ENCODE measurements around the gene ARG1.

DNA sequence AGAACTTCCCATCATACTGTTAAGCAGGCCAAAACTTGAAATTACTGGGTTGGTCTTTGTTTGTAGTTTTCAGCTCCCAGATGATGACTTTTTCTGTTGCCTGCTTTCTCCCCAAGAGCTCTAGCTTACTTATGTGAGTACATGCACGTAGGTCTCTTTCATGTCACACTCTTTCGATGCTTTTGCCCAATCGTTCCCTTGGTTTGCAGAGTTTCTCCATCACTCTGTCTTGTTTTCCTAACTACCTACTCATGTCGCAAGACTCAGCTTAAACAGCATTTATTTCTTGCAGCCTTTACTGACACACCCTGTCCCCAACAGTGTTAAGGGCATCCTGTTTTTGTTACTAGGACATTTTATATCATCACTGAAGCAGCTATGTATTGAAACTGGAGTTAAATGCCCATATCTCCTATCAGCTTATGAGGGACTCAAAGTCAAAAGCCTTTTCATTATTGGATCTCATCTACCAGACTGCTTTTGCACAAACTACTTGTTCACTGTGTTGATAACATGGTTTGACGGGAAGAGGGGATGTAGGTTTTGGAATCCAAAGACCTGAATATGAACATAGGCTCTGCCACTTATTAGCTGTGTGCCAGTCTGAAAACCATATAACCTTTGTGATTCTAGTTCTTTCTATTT lies 2.9 kb downstream of the ARG1 start:
- TF ChIP-seq EZH2phosphoT487 (IDR thresholded peaks at IDR 0.05; ENCODE audit: low read depth) = no peak
- TF ChIP-seq, protein P1, sequence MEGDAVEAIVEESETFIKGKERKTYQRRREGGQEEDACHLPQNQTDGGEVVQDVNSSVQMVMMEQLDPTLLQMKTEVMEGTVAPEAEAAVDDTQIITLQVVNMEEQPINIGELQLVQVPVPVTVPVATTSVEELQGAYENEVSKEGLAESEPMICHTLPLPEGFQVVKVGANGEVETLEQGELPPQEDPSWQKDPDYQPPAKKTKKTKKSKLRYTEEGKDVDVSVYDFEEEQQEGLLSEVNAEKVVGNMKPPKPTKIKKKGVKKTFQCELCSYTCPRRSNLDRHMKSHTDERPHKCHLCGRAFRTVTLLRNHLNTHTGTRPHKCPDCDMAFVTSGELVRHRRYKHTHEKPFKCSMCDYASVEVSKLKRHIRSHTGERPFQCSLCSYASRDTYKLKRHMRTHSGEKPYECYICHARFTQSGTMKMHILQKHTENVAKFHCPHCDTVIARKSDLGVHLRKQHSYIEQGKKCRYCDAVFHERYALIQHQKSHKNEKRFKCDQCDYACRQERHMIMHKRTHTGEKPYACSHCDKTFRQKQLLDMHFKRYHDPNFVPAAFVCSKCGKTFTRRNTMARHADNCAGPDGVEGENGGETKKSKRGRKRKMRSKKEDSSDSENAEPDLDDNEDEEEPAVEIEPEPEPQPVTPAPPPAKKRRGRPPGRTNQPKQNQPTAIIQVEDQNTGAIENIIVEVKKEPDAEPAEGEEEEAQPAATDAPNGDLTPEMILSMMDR (IDR thresholded peaks at IDR 0.05; ENCODE audit: low read depth, low read length) = no peak

All from OCI-LY3 (cell line).